CD8-positive, alpha-beta memory T cell (primary cell): ENCODE data around the gene AMBRA1. TPM values are rescaled to one million over a fixed set of nuclear protein-coding genes. Genes with fewer than 3 reads are reported as not detected.
A peak's percentile ranks its signal among the peaks of the same experiment; 100 is the strongest.

Source experiments
- CTCF ChIA-PET: fragments of 350-600 bp; sonication (Branson Sonifier 250); formaldehyde crosslinking; loops from one replicate; lab custom pipeline; 2021; ENCODE audit warnings: antibody characterized with exemption; lab: Charles Lee
- POLR2A ChIA-PET: fragments of 350-600 bp; sonication (Branson Sonifier 250); formaldehyde crosslinking; loops from one replicate; lab custom pipeline; 2021; ENCODE audit warnings: antibody characterized with exemption; lab: Charles Lee
- DNase-seq, 5 donors: peaks; one replicate each; pipeline versions ENCODE4 v3.0.0 to v3.0.0-alpha.2; 2020 to 2022; ENCODE audit warnings: mixed read lengths in 1 of 5
- H3K27ac ChIP-seq: one replicate; pipeline ENCODE4 v1.7.0; 2013; ENCODE audit warnings: low read depth, mild to moderate bottlenecking, low read length, moderate library complexity
- H3K27me3 ChIP-seq: 2 replicates; pipeline ENCODE4 v1.7.0; 2013; ENCODE audit warnings: low read length, mild to moderate bottlenecking; ENCODE audit not compliant: insufficient read depth, poor library complexity, severe bottlenecking
- H3K36me3 ChIP-seq: 2 replicates; pipeline ENCODE4 v1.7.0; 2013; ENCODE audit warnings: mild to moderate bottlenecking, low read length, moderate library complexity; ENCODE audit not compliant: insufficient read depth
- H3K4me1 ChIP-seq: 2 replicates; pipeline ENCODE4 v1.7.0; 2013; ENCODE audit warnings: mild to moderate bottlenecking, low read length, moderate library complexity; ENCODE audit not compliant: insufficient read depth
- H3K4me3 ChIP-seq: 2 replicates; pipeline ENCODE4 v1.7.0; 2013; ENCODE audit warnings: mild to moderate bottlenecking, low read length
- H3K9me3 ChIP-seq: 2 replicates; pipeline ENCODE4 v1.7.0; 2013; ENCODE audit warnings: mild to moderate bottlenecking, low read length
- H3K27ac Mint-ChIP-seq, 8 donors: one replicate each; pipeline ENCODE4 v1.8.0; 2020 to 2021; ENCODE audit warnings: mixed read lengths in 8 of 8, mild to moderate bottlenecking in 6 of 8, inconsistent platforms in 3 of 8, moderate library complexity in 3 of 8
- H3K27me3 Mint-ChIP-seq, 2 donors: one replicate each; pipeline ENCODE4 v1.8.0; 2020 to 2021; ENCODE audit warnings: mixed read lengths in 2 of 2, mild to moderate bottlenecking in 1 of 2, moderate library complexity in 1 of 2
- H3K36me3 Mint-ChIP-seq, 3 donors: one replicate each; pipeline ENCODE4 v1.8.0; 2020 to 2021; ENCODE audit warnings: mixed read lengths in 3 of 3, inconsistent platforms in 1 of 3, mild to moderate bottlenecking in 1 of 3
- H3K4me1 Mint-ChIP-seq, 3 donors: one replicate each; pipeline ENCODE4 v1.8.0; 2020 to 2021; ENCODE audit warnings: mixed read lengths in 3 of 3, inconsistent platforms in 1 of 3, mild to moderate bottlenecking in 1 of 3
- H3K4me3 Mint-ChIP-seq, 7 donors: one replicate each; pipeline ENCODE4 v1.8.0; 2020 to 2021; ENCODE audit warnings: mixed read lengths in 7 of 7, mild to moderate bottlenecking in 6 of 7, moderate library complexity in 4 of 7, inconsistent platforms in 2 of 7
- H3K9me3 Mint-ChIP-seq, 5 donors: one replicate each; pipeline ENCODE4 v1.8.0; 2020 to 2022; ENCODE audit warnings: mixed read lengths in 5 of 5, mild to moderate bottlenecking in 3 of 5, moderate library complexity in 2 of 5, inconsistent platforms in 1 of 5
- polyA plus RNA-seq: library from polyadenylated mRNA; unstranded; fragments of 300-500 nt; fragmentation: Illumina TruSeq; gene quantifications from one replicate; pipeline ENCODE4 v1.2.3, GENCODE V29; 2021
- total RNA-seq, 2 experiments: library from RNA; stranded (reverse); gene quantifications; one replicate each; pipeline ENCODE4 v1.2.3, GENCODE V29; 2021

The AMBRA1 gene
- total and polyA plus RNA-seq, 3 experiments from 2014 or later, result 13.6 to 33.3 (median 31.3) TPM

DNA sequence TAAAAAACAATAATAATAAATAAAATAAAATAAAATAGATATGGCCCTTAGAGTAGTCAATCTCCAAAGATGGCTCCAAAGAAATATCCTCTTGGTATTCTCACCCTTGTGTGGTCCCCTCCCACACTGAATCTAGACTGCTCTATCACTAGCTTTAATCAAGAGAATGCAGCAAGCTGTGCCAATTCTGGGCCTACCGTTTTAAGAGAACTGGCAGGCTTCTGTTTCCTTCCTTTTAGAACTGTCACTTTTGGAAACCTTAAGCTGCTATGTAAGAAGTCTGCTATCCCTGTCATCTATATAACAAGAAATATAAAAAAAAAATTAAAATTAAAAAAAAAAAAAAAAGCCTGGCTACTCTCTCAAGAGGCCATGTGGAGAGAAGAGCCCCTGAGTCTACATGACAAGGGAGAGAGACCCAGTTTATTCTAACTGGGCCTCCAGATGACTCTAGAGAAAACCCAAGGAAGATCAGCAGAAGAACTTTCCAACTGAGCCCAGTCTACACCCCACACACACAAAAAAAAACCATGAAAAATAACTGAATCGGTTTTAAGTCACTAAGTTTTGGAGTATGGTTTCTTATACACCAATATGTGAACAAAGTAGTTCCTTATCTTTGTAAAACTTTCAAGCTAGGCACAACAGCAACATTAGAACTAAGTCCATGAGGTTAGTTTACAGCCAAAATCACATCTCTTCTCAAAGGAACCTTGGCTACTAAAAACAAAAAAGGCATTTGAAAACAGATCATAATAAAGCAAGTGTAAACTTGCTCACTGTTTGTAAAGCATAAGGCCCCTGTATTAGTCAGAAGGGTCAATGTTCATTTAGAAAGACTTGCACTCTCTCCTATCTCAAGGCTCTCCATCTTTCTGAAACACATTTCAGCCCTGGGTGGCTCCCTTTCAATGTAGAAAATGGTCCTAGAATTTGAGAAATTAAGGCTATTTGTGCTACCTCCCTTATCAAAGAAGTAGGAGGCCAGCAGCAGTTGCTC is 67.3 kb downstream of the AMBRA1 start:
- Histone ChIP-seq H3K36me3 (no peaks in the 10 kb centered on the region), H3K4me1 (peaks cover 7% of the 10 kb centered on the region), H3K4me3 (no peak overlapping the region), H3K9me3 (no peaks in the 10 kb centered on the region), H3K27me3 (no peaks in the 10 kb centered on the region), H3K27ac (no peak overlapping the region)
- Mint-ChIP-seq H3K36me3 (peaks cover 0 to 25% (median 5%) of the 10 kb centered on the region in 3 donors), H3K9me3 (peaks cover 0 to 2% (median 0%) of the 10 kb centered on the region in 5 donors), H3K4me3 (no peak overlapping the region), H3K27me3 (no peaks in the 10 kb centered on the region), H3K27ac (peak overlapping the region in 1 of 8 donors; percentile 32), H3K4me1 (peaks cover 24 to 63% (median 54%) of the 10 kb centered on the region in 3 donors)
- DNase-seq, result no peak
- CTCF ChIA-PET, result interaction anchor here (1.3 kb wide), 1 partner anchor 288 kb away, joined by 3 read pairs; no protein-coding TSS in a partner anchor
- POLR2A ChIA-PET, result no interaction called here

DNA sequence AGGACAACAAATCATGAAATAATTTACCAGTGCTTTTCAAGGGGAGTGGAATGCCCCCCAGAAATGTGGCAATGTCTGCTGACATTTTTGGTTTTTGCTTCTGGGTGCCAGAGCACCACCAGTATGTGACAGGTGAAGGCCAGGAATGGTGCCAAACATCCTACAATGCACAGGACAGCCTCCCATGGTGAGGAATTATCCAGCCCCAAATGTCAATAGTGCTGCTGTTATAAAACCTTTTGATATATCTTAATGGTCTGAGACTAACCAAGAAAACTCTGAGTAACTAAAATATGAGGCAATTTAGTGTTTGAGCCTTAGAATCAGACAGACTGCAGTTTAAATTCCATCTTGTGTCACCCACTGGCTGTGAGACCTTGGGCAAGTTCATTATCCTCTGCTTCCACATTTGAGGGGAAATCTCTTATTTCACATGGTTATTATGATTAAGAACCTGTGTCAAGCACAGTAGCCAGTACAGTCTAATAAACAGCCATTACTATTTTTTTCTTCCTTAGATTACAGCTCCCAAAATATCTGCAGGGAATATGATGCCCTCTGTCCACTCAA is 69.5 kb downstream of the AMBRA1 start:
- Mint-ChIP-seq H3K9me3 (peaks cover 0 to 2% (median 0%) of the 10 kb centered on the region in 5 donors), H3K27me3 (no peaks in the 10 kb centered on the region), H3K4me3 (no peak overlapping the region), H3K27ac (peak overlapping the region in 2 of 8 donors; percentile 9 to 29), H3K36me3 (peaks cover 0 to 24% (median 7%) of the 10 kb centered on the region in 3 donors), H3K4me1 (peaks cover 27 to 61% (median 47%) of the 10 kb centered on the region in 3 donors)
- peaks cover 7% of the 10 kb centered on the region for H3K4me1 ChIP-seq
- CTCF ChIA-PET, result no interaction called here
- H3K9me3 ChIP-seq, result no peaks in the 10 kb centered on the region
- POLR2A ChIA-PET, result no interaction called here
- no peak for DNase-seq
- no peaks in the 10 kb centered on the region for H3K36me3 ChIP-seq
- H3K4me3 ChIP-seq, result no peak overlapping the region
- H3K27ac ChIP-seq, result no peak overlapping the region
- no peaks in the 10 kb centered on the region for H3K27me3 ChIP-seq

DNA sequence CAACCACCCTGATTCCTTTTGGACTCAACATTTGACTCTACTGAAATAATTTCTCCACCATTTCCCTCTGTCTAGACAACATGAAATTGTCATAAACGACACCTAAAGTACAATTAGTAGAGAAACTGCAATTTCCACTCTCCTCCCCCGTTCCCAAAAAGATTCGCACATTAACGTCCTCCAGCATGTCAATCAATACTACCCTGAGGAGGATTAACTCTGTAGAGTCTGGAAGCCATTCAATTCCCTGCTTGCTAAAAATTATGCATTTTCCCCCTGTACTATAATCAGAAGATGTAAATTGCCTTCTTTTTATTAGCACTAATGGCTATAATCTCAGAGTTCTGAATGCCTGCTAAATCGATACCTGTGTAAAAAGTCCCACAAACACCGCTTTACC is 70.5 kb downstream of the AMBRA1 start:
- Histone ChIP-seq H3K36me3 (no peaks in the 10 kb centered on the region), H3K4me3 (no peak overlapping the region), H3K4me1 (no peaks in the 10 kb centered on the region), H3K27me3 (no peaks in the 10 kb centered on the region), H3K27ac (no peak overlapping the region), H3K9me3 (no peaks in the 10 kb centered on the region)
- peaks cover 22 to 60% (median 44%) of the 10 kb centered on the region in 3 donors for H3K4me1 Mint-ChIP-seq
- POLR2A ChIA-PET, result no interaction called here
- H3K27ac Mint-ChIP-seq, result peak overlapping the region in 1 of 8 donors; percentile 56
- peaks cover 0 to 2% (median 0%) of the 10 kb centered on the region in 5 donors for H3K9me3 Mint-ChIP-seq
- peaks cover 0 to 26% (median 7%) of the 10 kb centered on the region in 3 donors for H3K36me3 Mint-ChIP-seq
- no peaks in the 10 kb centered on the region for H3K27me3 Mint-ChIP-seq
- DNase-seq, result no peak
- CTCF ChIA-PET, result interaction anchor here (0.9 kb wide), 1 partner anchor 171 kb away, joined by 3 read pairs; no protein-coding TSS in a partner anchor
- no peak overlapping the region for H3K4me3 Mint-ChIP-seq

DNA sequence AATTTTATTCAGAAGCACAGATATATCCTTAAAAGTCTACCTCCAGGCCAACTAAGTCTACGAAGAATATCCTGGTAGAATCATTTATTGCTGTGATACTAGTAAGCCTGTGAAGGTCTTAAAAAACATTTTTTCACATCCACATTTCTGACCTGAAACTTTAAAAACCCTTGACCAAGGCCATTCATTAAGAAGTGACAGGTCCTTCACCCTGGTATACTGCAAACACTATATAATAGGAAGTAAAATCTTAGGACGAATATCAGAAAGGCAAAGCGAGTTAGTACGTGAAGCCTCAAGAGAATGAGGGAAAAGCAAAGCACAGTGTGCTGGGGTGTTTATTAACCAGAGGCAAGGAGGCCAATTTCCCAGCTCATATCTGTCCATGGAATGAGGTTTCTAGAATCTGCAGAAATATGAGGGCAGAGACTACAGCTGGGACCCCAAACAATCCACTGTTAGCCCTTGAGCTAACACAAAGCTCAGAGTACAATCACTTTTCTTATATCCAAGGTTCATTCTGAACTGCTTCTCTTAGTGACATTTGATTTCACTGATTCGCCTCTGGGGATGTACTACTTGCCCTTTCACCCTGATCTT is 71.0 kb downstream of the AMBRA1 start:
- Histone ChIP-seq H3K36me3 (no peaks in the 10 kb centered on the region), H3K27me3 (no peaks in the 10 kb centered on the region), H3K27ac (no peak overlapping the region), H3K4me1 (no peaks in the 10 kb centered on the region), H3K9me3 (no peaks in the 10 kb centered on the region), H3K4me3 (no peak overlapping the region)
- H3K9me3 Mint-ChIP-seq, result peaks cover 0 to 2% (median 0%) of the 10 kb centered on the region in 5 donors
- no peaks in the 10 kb centered on the region for H3K27me3 Mint-ChIP-seq
- POLR2A ChIA-PET, result no interaction called here
- peaks cover 21 to 58% (median 43%) of the 10 kb centered on the region in 3 donors for H3K4me1 Mint-ChIP-seq
- no peak overlapping the region for H3K4me3 Mint-ChIP-seq
- no peak for DNase-seq
- peaks cover 0 to 26% (median 7%) of the 10 kb centered on the region in 3 donors for H3K36me3 Mint-ChIP-seq
- peak overlapping the region in 2 of 8 donors; percentile 18 to 30 for H3K27ac Mint-ChIP-seq
- CTCF ChIA-PET, result interaction anchor here (0.9 kb wide), 1 partner anchor 171 kb away, joined by 3 read pairs; no protein-coding TSS in a partner anchor

DNA sequence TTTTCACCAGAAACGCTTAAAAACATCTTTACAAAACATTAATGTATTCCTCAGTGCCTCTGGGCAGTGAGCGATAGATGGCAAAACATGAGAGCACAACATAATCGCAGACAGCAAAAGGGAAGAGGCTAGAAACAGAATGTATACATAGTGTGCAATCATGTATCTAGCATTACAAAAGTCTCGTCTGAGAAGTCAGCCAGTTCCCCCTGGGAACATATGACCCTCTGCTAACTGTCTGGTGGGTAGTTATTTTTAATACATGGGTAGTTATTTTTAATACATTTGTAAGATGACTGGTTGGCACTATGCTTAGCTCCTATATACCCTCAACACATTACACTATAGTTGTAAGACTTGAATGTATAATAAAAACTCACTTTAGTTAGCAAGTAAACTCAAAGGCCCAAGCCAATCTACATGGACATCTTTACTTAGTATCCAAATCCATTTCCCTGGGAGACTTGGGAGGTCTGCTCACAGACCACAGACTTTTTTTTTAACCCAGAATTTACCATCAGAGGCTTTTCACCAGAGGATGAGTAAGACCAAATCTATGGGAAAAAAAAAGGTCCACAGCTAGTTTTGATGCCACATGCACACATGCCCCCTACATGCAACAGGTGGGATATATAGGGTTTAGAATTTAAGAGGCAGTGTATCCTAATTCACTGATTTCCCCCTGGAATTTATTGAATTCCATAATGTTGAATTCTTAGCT is 71.7 kb downstream of the AMBRA1 start:
- H3K27ac ChIP-seq, result no peak overlapping the region
- Mint-ChIP-seq H3K4me3 (no peak overlapping the region), H3K27ac (peak overlapping the region in 2 of 8 donors; percentile 18 to 30), H3K27me3 (no peaks in the 10 kb centered on the region), H3K36me3 (peaks cover 0 to 22% (median 7%) of the 10 kb centered on the region in 3 donors), H3K9me3 (peaks cover 0 to 2% (median 0%) of the 10 kb centered on the region in 5 donors), H3K4me1 (peaks cover 21 to 52% (median 39%) of the 10 kb centered on the region in 3 donors)
- no peaks in the 10 kb centered on the region for H3K9me3 ChIP-seq
- ChIA-PET CTCF (interaction anchor here (0.9 kb wide), 1 partner anchor 170 kb away, joined by 3 read pairs; no protein-coding TSS in a partner anchor), POLR2A (no interaction called here)
- H3K4me1 ChIP-seq, result no peaks in the 10 kb centered on the region
- no peaks in the 10 kb centered on the region for H3K36me3 ChIP-seq
- no peak overlapping the region for H3K4me3 ChIP-seq
- DNase-seq, result no peak
- H3K27me3 ChIP-seq, result no peaks in the 10 kb centered on the region

DNA sequence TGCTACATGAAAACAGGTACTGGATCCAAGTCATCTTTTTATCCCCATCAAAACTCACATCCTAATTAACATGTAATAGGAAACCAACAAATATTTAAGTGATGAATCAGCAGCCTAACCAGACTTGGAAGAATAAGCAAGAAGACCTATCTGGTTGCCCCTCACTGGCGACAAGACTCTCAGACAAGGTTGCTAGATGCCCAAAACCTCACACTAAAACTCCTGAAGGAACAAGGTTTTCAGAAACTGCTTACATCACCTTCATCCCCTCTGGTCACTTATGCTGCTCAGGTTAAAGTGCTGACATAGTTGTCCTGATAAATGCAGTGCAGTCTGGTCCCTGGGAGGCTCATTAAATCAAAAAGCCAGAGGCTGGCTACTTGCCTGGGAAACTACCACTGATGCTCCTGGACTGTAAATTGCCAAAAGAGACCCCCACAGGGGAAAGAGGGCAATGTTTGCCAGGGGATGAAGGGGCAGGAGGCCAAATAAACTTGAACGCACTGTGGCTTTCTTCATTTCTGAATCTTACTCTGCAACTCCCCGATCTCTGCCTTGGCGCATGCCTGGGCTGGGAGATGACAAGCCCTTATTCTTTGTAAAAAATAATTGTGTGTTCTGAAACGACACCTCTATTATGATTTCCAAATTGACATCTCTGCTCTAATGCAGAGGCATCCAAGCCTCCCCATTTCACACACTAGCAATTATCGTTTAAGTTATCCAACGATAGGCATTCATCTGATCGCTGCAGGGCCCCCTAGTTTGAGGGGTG is 72.7 kb downstream of the AMBRA1 start:
- Mint-ChIP-seq H3K9me3 (no peaks in the 10 kb centered on the region), H3K4me1 (peaks cover 21 to 51% (median 39%) of the 10 kb centered on the region in 3 donors), H3K36me3 (peaks cover 0 to 18% (median 4%) of the 10 kb centered on the region in 3 donors), H3K4me3 (no peak overlapping the region), H3K27ac (no peak overlapping the region), H3K27me3 (no peaks in the 10 kb centered on the region)
- ChIA-PET CTCF (no interaction called here), POLR2A (no interaction called here)
- Histone ChIP-seq H3K4me1 (no peaks in the 10 kb centered on the region), H3K9me3 (no peaks in the 10 kb centered on the region), H3K36me3 (no peaks in the 10 kb centered on the region), H3K27ac (no peak overlapping the region), H3K4me3 (no peak overlapping the region), H3K27me3 (no peaks in the 10 kb centered on the region)
- DNase-seq, result no peak

DNA sequence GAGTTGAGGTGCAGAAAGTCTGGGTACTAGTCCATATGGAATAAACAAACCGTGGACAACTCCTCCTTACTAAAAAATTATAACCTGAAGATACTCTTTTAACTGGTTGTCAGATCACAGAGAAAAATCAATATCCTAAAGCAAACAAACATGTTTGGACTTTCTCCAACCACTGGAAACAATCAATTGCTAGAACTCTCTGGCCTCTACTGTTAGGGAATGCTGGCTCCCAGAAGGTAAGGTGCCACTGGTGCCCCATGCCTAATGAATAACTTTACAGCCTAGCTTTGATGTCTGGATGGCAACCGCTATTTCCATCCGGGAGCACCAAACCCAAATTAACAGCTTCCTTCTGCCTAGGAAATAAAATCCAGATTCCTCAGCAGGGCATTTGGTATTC is 74.5 kb downstream of the AMBRA1 start:
- H3K36me3 ChIP-seq, result no peaks in the 10 kb centered on the region
- no peaks in the 10 kb centered on the region for H3K4me1 ChIP-seq
- Mint-ChIP-seq H3K4me3 (no peak overlapping the region), H3K27ac (peak overlapping the region in 2 of 8 donors; percentile 48 to 54), H3K27me3 (no peaks in the 10 kb centered on the region), H3K36me3 (peaks cover 0 to 20% (median 4%) of the 10 kb centered on the region in 3 donors), H3K4me1 (peaks cover 25 to 57% (median 45%) of the 10 kb centered on the region in 3 donors), H3K9me3 (no peaks in the 10 kb centered on the region)
- no peak for DNase-seq
- POLR2A ChIA-PET, result no interaction called here
- H3K27me3 ChIP-seq, result no peaks in the 10 kb centered on the region
- no peak overlapping the region for H3K27ac ChIP-seq
- CTCF ChIA-PET, result interaction anchor here (1.4 to 3.2 kb wide), 2 partner anchors 10 to 21 kb away, joined by 3 to 15 read pairs; no protein-coding TSS in a partner anchor
- no peaks in the 10 kb centered on the region for H3K9me3 ChIP-seq
- no peak overlapping the region for H3K4me3 ChIP-seq
